Retinal pigment epithelial cell (primary cell): ENCODE data around the gene C2orf69.

Experiments used
- DNase-seq: peaks from one replicate; pipeline ENCODE4 v3.0.0-alpha.2; 2010; ENCODE audit warnings: low read depth
- H3K4me3 ChIP-seq: 2 replicates; pipeline ENCODE4 v1.5.1; 2011; ENCODE audit warnings: mild to moderate bottlenecking, low read length, control low read depth, moderate library complexity
- CTCF ChIP-seq: conservative IDR thresholded peaks from 2 replicates; pipeline ENCODE4 v1.5.1; 2011; ENCODE audit warnings: low read depth, low read length, control low read depth, inconsistent platforms

The C2orf69 gene

GRCh38 chr2:199870581-199870980 lies 40.5 kb upstream of the C2orf69 start:
- TF ChIP-seq CTCF = no peak
- no peak for DNase-seq
- H3K4me3 ChIP-seq = no peak overlapping the region

GRCh38 chr2:199874209-199874608 lies 36.9 kb upstream of the C2orf69 start:
- TF ChIP-seq CTCF = no peak
- no peak overlapping the region for H3K4me3 ChIP-seq
- DNase-seq = no peak

GRCh38 chr2:199875400-199875799 lies 35.7 kb upstream of the C2orf69 start:
- no peak for DNase-seq
- no peak overlapping the region for H3K4me3 ChIP-seq
- TF ChIP-seq CTCF = no peak

GRCh38 chr2:199882667-199883066 lies 28.4 kb upstream of the C2orf69 start:
- no peak for TF ChIP-seq CTCF
- H3K4me3 ChIP-seq = no peak overlapping the region
- peak; percentile 51 for DNase-seq

DNA sequence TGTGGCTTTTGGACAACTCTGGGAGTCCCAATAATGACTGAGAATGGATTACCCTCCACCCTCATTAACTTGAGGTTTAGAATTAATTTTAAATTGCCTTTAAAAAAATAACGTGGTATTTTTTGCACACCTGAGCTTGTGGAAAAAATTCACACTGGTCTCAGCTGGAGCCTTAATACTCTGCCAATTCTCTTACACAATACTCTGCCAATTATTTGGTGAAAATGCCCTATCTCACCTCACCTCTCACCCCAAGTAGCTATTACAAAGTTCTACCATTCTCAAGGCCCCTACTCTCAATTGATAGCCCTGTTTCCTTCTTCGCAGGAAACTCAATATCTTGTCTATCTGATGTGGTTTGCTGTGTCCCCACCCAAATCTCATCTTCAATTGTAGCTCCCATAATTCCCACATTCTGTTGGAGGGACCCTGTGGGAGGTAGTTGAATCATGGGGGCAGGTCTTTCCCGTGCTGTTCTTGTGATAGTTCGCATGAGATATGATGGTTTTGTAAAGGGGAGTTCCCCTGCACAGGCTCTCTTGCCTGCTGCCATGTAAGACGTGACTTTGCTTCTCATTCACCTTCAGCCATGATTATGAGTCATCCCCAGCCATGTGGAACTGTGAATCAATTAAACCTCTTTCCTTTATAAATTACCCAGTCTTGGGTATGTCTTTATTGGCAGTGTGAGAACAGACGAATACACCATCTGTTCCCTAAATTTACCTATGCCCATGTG lies 27.4 kb upstream of the C2orf69 start:
- DNase-seq = no peak
- TF ChIP-seq CTCF = no peak
- no peak overlapping the region for H3K4me3 ChIP-seq

DNA sequence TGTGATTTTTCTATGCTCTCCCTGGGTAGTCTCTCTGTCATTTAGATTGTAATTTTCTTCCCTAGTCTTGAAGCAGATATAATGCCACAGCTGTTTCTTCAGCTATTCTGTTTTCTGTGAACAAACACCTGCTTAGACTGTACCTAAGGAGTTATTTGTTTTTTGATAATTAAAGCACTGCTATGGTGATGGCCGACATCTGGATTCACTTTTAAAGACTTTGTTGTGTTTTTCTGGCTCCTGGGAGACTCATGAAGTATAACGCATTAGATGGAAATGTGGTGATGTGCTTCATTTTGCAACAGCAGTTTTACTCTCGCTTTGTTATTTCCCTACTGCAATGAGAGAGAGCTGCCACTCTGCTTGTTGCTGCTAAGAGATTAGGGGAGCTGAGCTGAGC lies 15.7 kb upstream of the C2orf69 start:
- H3K4me3 ChIP-seq = no peak overlapping the region
- DNase-seq = no peak
- TF ChIP-seq CTCF = no peak

DNA sequence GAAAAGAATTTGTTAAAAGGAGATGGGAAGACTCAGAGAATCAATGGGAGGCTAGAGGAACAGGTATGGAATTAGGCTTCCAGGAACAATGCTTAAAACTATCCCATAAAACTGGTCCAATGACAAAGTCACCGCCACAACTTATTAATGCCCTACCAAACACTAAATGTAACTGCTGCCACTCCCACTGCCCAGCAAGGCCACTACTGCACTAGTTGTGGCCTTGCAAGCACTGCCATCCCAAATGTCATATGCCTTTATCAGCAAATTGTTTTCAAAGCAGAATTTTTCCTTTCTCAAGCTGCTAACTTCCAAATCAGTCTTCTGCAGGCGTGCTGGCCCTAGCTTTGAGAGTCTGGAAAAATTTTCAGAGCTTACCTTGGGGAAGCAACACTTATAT lies 14.5 kb upstream of the C2orf69 start:
- no peak for DNase-seq
- H3K4me3 ChIP-seq = no peak overlapping the region
- TF ChIP-seq CTCF = no peak
